OCI-LY1 (cell line): ENCODE data around the gene F11R.

Experiments
- EZH2 ChIP-seq: fragments of 200-600 bp; sonication (generic), shearing (Covaris generic); IDR thresholded peaks from 2 replicates; pipeline ENCODE4 v1.8.0; 2017; ENCODE audit warnings: borderline replicate concordance, mixed run types, mild to moderate bottlenecking, antibody characterized with exemption, low read length, moderate library complexity, mixed read lengths
- TF ChIP-seq, protein P1 (sequence below): fragments of 200-600 bp; sonication (generic), shearing (Covaris generic); IDR thresholded peaks from 2 replicates; pipeline ENCODE4 v1.5.1; 2017; ENCODE audit warnings: mild to moderate bottlenecking, antibody characterized with exemption, low read length, moderate library complexity, mixed read lengths

- TF ChIP-seq, protein P1, sequence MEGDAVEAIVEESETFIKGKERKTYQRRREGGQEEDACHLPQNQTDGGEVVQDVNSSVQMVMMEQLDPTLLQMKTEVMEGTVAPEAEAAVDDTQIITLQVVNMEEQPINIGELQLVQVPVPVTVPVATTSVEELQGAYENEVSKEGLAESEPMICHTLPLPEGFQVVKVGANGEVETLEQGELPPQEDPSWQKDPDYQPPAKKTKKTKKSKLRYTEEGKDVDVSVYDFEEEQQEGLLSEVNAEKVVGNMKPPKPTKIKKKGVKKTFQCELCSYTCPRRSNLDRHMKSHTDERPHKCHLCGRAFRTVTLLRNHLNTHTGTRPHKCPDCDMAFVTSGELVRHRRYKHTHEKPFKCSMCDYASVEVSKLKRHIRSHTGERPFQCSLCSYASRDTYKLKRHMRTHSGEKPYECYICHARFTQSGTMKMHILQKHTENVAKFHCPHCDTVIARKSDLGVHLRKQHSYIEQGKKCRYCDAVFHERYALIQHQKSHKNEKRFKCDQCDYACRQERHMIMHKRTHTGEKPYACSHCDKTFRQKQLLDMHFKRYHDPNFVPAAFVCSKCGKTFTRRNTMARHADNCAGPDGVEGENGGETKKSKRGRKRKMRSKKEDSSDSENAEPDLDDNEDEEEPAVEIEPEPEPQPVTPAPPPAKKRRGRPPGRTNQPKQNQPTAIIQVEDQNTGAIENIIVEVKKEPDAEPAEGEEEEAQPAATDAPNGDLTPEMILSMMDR = no peak
- no peak for TF ChIP-seq EZH2
Observed at GRCh38 chr1:161013131-161013487, 7.8 kb downstream of the F11R start.
